HUES6 (cell line): Measurements from ENCODE around the gene LRRC28.

Source experiments
- H3K27ac ChIP-seq: 2 replicates; pipeline ENCODE4 v1.7.0; 2013; ENCODE audit warnings: low read depth, mild to moderate bottlenecking, low read length, inconsistent platforms
- H3K27me3 ChIP-seq: 2 replicates; pipeline ENCODE4 v1.6.1; 2013; ENCODE audit warnings: low read length; ENCODE audit not compliant: control insufficient read depth, insufficient read depth
- H3K36me3 ChIP-seq: 2 replicates; pipeline ENCODE4 v1.6.1; 2013; ENCODE audit warnings: low read length; ENCODE audit not compliant: control insufficient read depth, insufficient read depth
- H3K4me1 ChIP-seq: 2 replicates; pipeline ENCODE4 v1.6.1; 2013; ENCODE audit warnings: low read length; ENCODE audit not compliant: control insufficient read depth, insufficient read depth
- H3K4me3 ChIP-seq: 2 replicates; pipeline ENCODE4 v1.5.1; 2013; ENCODE audit warnings: low read depth, low read length
- H3K9ac ChIP-seq: one replicate; pipeline ENCODE4 v1.6.1; 2013; ENCODE audit warnings: mild to moderate bottlenecking, low read length
- H3K9me3 ChIP-seq: 2 replicates; pipeline ENCODE4 v1.6.1; 2013; ENCODE audit warnings: low read depth, low read length; ENCODE audit not compliant: control insufficient read depth, insufficient read depth

LRRC28 gene

DNA sequence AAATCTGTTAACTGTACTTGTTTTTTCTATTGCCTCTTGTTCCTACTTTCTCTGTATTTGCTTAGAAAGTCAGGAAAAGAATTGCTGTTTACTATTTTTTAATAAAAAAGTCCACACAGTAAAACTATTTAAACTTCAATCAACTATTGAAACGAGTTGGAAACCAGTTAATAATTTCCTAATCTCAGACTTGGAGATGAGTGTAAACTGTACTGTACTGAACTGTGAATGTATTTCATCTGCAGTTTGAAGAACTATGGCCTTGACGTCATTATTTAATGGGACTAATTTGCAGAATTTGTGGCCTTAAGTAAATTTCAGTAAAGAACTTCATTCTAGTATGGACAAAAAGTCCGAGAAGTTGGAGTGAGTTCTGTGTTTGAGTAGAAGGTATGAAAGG lies 89.1 kb downstream of the LRRC28 start:
- Histone ChIP-seq H3K36me3 (no peaks in the 10 kb centered on the region), H3K4me1 (no peaks in the 10 kb centered on the region), H3K27ac (no peak overlapping the region), H3K4me3 (no peak overlapping the region), H3K9me3 (no peaks in the 10 kb centered on the region), H3K9ac (no peak overlapping the region), H3K27me3 (no peaks in the 10 kb centered on the region)

DNA sequence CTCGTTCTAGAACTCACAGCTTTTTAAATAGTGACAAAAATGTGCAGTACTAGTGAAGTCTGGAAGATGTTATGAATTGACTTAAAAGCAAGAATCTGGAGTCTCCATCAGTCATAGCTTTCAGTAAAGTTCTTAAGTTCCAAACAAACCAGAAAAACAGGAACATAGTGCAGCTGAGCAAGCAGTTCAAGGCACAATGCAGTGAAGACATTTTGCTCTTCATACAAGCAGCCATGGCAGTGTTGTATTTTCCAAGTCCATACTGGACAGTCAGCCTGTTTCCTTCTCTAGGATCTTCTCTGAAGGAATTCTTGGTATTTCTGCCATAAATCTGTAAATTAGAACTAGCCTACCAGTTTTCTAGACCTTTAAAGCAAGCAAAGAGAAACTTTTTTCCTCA lies 90.5 kb downstream of the LRRC28 start:
- Histone ChIP-seq H3K27me3 (no peaks in the 10 kb centered on the region), H3K27ac (no peak overlapping the region), H3K4me1 (no peaks in the 10 kb centered on the region), H3K9me3 (no peaks in the 10 kb centered on the region), H3K36me3 (no peaks in the 10 kb centered on the region), H3K9ac (no peak overlapping the region), H3K4me3 (no peak overlapping the region)

DNA sequence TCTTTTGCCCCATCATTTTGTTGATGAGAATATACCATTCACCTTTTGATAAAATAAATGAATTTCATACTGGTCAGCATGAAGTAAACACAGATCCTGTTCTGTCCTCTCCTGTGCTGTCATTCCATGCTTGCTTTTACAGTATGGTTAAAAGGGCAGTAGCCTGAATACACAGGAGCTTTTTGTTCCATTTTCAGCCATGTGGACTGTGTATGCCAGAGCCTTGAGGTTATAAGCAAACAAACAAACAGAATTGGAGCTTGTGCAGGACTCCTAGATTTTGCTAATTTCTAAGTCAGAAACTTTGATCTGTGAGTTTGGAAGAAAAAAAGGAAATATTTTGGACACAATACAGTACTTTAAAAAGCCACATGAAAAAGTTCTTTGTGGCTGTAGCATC lies 91.9 kb downstream of the LRRC28 start:
- Histone ChIP-seq H3K9ac (no peak overlapping the region), H3K9me3 (no peaks in the 10 kb centered on the region), H3K4me1 (no peaks in the 10 kb centered on the region), H3K27ac (no peak overlapping the region), H3K4me3 (no peak overlapping the region), H3K27me3 (no peaks in the 10 kb centered on the region), H3K36me3 (no peaks in the 10 kb centered on the region)

DNA sequence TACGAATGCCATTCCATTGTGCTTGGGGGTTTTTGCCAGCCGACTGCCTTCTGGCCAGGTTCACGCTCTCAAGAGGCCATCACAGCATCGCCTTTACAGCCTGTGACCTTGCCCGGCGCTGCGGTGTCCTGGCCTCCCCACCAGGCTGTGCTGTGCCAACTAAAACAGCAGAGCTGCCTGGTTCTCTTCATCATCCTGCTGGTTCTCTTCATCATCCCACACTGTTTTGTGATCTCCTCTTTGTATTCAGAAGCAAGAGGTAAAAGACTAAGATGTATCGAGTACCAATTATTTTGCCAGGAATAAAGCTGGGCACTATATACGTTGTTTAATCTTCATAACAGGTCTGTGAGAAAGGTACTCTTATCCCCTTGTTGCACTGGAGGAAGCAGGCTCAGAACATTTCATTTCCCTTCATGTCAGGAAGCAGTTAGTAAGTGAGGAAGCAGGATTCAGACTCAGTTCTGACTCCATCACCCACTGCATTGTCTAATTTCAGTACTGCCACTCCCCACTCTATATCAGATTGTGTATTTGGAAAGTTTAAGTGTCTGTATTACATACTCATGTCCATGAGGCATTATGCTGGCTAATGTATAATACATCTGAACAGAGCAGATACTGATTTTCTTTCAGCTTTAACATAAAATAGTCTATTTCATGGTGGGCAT lies 92.7 kb downstream of the LRRC28 start:
- Histone ChIP-seq H3K27me3 (no peaks in the 10 kb centered on the region), H3K4me3 (no peak overlapping the region), H3K9ac (no peak overlapping the region), H3K36me3 (no peaks in the 10 kb centered on the region), H3K4me1 (no peaks in the 10 kb centered on the region), H3K9me3 (no peaks in the 10 kb centered on the region), H3K27ac (no peak overlapping the region)

DNA sequence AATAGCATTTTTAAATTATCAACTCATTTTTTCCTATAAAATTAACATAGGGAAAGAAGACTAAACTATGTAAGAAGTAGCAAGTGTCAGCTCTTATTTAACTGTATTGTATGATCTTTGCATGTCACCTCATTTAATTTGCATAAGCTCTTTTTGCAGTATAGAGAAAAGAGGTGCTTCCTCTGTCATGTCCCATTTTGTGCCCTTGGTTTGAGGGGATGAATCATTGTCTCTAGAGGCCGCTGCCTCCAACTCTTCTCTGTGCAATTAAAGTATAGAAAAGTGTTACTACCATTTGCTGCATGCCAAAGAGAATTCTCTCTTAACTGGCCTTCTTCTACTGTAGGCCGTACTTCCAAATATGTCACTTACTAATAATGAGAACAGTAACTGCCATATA lies 93.4 kb downstream of the LRRC28 start:
- Histone ChIP-seq H3K36me3 (no peaks in the 10 kb centered on the region), H3K27ac (no peak overlapping the region), H3K4me3 (no peak overlapping the region), H3K9ac (no peak overlapping the region), H3K9me3 (no peaks in the 10 kb centered on the region), H3K4me1 (no peaks in the 10 kb centered on the region), H3K27me3 (no peaks in the 10 kb centered on the region)

DNA sequence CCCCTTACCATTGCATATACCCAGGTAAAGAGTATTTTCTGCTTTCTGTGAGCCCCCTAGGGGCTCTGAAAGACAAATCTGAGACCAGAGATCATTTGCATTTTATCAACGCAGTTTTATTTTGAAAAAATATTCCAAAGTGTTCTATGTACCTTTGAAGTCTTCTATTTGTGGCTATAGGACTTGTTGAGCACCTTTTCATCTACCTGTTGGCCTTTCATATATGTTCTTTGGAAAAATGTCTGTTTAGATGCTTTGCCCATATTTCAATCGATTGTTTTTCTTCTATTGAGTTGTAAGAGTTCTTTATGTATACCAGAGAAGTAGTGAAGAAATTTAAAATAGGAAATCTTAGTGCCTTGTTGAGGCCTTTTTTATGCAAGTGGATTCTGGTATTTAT lies 94.0 kb downstream of the LRRC28 start:
- no peak overlapping the region for H3K9ac ChIP-seq
- H3K27me3 ChIP-seq: no peaks in the 10 kb centered on the region
- H3K9me3 ChIP-seq: no peaks in the 10 kb centered on the region
- H3K27ac ChIP-seq: no peak overlapping the region
- H3K4me1 ChIP-seq: 0 out of 2 replicates have a peak, but pooled peaks cover 2% of the 10 kb centered on the region
- no peak overlapping the region for H3K4me3 ChIP-seq
- H3K36me3 ChIP-seq: no peaks in the 10 kb centered on the region

DNA sequence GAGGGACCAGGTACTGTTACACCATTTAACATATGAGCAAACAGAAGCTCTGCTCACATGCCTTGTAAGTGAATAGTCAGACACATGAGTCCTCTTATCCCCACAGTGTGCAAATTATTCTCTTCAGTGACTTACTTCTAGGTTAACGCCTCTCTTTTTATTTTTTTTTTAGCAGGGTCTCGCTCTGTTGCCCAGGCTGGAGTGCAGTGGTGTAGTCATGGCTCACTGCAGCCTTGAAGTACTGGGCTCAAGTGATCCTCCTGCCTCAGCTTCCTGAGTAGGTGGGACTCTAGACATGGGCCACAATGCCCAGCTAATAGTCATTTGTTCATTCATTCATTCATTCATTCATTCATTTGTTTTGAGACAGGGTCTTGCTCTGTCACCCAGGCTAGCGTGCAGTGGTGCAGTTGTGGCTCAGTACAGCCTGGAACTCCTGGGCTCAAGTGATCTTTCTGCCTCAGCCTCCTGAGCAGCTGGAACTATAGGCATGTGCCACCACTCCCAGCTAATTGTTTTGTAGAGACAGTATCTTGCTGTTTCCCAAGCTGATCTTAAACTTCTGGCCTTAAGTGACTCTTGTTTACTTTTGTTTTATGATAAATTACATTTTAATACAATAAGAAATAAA lies 94.7 kb downstream of the LRRC28 start:
- peaks cover 9% of the 10 kb centered on the region for H3K4me1 ChIP-seq

DNA sequence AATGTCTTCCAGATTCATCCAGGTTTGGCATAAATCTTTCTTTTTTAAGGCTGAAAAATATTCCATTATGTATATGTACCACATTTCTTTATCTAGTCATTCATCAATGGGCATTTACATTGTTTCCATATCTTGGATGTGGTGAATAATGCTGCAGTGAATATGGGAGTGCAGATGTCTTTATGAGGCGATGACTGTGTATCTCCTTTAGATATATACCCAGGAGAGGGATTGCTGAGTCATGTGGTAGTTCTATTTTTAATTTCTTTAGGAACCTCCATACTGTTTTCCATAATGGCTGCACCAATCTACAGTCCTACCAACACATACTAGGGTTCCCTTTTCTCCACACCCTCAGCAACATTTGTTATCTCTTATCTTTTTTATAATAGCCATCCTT lies 96.3 kb downstream of the LRRC28 start:
- Histone ChIP-seq H3K9me3 (no peaks in the 10 kb centered on the region), H3K4me1 (peaks cover 12% of the 10 kb centered on the region), H3K36me3 (no peaks in the 10 kb centered on the region), H3K27ac (no peak overlapping the region), H3K4me3 (no peak overlapping the region), H3K9ac (no peak overlapping the region), H3K27me3 (no peaks in the 10 kb centered on the region)

More for the DNA sequence above, 94.7 kb downstream of the LRRC28 start:
- H3K36me3 ChIP-seq: no peaks in the 10 kb centered on the region
- H3K27me3 ChIP-seq: no peaks in the 10 kb centered on the region
- no peak overlapping the region for H3K9ac ChIP-seq
- no peak overlapping the region for H3K4me3 ChIP-seq
- no peaks in the 10 kb centered on the region for H3K9me3 ChIP-seq
- H3K27ac ChIP-seq: no peak overlapping the region

DNA sequence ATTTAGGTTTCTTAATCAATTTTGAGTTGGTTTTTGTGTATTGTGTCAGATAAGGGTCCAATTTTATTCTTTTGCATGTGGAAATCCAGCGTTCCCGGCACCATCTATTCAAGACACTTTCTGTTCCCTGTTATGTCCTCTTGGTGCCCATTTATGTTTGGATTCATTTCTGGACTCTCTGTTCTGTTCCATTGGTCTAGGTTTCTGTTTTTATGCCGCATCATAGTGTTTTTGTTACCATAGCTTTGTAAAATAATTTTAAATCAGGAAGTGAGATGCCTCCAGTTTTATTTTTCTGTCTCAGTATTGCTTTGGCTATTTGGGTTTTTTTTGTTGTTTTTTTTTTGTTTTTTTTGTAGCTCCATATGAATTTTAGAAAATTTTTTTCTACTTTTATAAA lies 97.1 kb downstream of the LRRC28 start:
- Histone ChIP-seq H3K36me3 (no peaks in the 10 kb centered on the region), H3K27ac (no peak overlapping the region), H3K9ac (no peak overlapping the region), H3K4me1 (peaks cover 12% of the 10 kb centered on the region), H3K9me3 (no peaks in the 10 kb centered on the region), H3K4me3 (no peak overlapping the region), H3K27me3 (no peaks in the 10 kb centered on the region)

DNA sequence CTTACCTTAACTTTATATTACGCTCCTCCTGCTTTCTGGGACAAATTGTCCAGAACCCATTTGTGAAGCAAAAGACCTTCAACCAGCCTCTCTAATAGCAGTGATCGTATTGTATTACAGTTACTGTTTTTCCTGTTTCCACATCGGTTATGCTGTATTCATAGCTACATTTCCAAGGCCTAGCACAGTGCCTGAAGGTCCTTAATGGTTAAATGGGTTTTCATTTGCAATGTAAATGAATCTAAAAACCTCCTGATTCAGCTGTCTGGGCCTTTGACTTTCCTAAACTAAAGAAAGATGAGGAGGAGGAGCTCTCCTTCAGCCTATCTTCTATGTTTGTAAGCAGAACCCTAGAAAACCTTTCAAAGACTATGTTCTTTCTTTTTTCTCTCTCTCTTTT lies 99.1 kb downstream of the LRRC28 start:
- Histone ChIP-seq H3K27me3 (no peaks in the 10 kb centered on the region), H3K27ac (no peak overlapping the region), H3K36me3 (no peaks in the 10 kb centered on the region), H3K4me3 (no peak overlapping the region), H3K4me1 (peaks cover 12% of the 10 kb centered on the region), H3K9me3 (no peaks in the 10 kb centered on the region), H3K9ac (no peak overlapping the region)

DNA sequence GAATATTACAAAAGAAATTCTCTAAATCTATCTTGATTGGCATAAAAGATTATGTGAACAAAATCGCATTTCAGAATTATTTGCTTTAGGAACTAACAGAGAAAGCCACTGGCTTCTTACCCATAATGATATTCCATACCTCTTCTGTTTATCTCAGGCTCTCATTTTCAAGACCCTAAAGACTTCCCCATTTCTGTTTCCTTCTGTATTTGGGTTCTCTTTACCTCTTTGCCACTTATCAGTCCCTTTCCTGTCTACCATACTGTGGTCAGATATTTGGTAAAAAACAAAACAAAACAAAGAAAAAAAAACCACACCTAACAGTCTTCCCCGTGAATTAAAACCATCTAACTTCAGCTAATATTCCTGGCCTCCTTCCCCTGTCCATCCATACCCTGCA lies 108.5 kb downstream of the LRRC28 start:
- Histone ChIP-seq H3K36me3 (no peaks in the 10 kb centered on the region), H3K9me3 (no peaks in the 10 kb centered on the region), H3K27me3 (no peaks in the 10 kb centered on the region), H3K4me3 (no peak overlapping the region), H3K4me1 (no peaks in the 10 kb centered on the region), H3K9ac (no peak overlapping the region), H3K27ac (no peak overlapping the region)
